D341Med (cell line): ENCODE measurements around the gene CHRD.

ENCODE experiments used
- DNase-seq: peaks from one replicate; pipeline ENCODE4 v3.0.0; 2012; ENCODE audit warnings: low spot score

CHRD gene

GRCh38 chr3:184346480-184347190 is 33.2 kb upstream of the CHRD start:
- DNase-seq, result no peak

GRCh38 chr3:184347321-184348056 is 32.4 kb upstream of the CHRD start:
- DNase-seq, result no peak

- no peak for DNase-seq
These were observed 31.8 kb upstream of the CHRD start for GRCh38 chr3:184348057-184348382.

GRCh38 chr3:184349563-184350470 is 30.0 kb upstream of the CHRD start:
- DNase-seq, result no peak

- no peak for DNase-seq
These were observed 29.2 kb upstream of the CHRD start for GRCh38 chr3:184350618-184351017.

- no peak for DNase-seq
These were observed 28.2 kb upstream of the CHRD start for GRCh38 chr3:184351511-184352148.

- DNase-seq, result no peak
These were observed 27.6 kb upstream of the CHRD start for GRCh38 chr3:184352149-184352785.

GRCh38 chr3:184352897-184353545 is 26.8 kb upstream of the CHRD start:
- no peak for DNase-seq

- no peak for DNase-seq
These were observed 26.3 kb upstream of the CHRD start for GRCh38 chr3:184353546-184353941.

- DNase-seq, result peak; percentile 85
These were observed 25.6 kb upstream of the CHRD start for GRCh38 chr3:184354121-184354728.

GRCh38 chr3:184354754-184355153 is 25.1 kb upstream of the CHRD start:
- DNase-seq, result no peak

- no peak for DNase-seq
These were observed 24.4 kb upstream of the CHRD start for GRCh38 chr3:184355261-184356040.

GRCh38 chr3:184357248-184358123 is 22.4 kb upstream of the CHRD start:
- DNase-seq, result no peak

- DNase-seq, result no peak
These were observed 21.6 kb upstream of the CHRD start for GRCh38 chr3:184358124-184358767.

GRCh38 chr3:184358921-184359350 is 20.9 kb upstream of the CHRD start:
- DNase-seq, result no peak

GRCh38 chr3:184359610-184360009 is 20.2 kb upstream of the CHRD start:
- DNase-seq, result no peak

GRCh38 chr3:184360070-184360928 is 19.6 kb upstream of the CHRD start:
- DNase-seq, result no peak
